ENCODE measurements around the gene GASK1A. TPM values are rescaled to one million over a fixed set of nuclear protein-coding genes. Genes with fewer than 3 reads are reported as not detected.

The GASK1A gene
- total RNA-seq, 2 experiments from 2014 or later: not detected

DNA sequence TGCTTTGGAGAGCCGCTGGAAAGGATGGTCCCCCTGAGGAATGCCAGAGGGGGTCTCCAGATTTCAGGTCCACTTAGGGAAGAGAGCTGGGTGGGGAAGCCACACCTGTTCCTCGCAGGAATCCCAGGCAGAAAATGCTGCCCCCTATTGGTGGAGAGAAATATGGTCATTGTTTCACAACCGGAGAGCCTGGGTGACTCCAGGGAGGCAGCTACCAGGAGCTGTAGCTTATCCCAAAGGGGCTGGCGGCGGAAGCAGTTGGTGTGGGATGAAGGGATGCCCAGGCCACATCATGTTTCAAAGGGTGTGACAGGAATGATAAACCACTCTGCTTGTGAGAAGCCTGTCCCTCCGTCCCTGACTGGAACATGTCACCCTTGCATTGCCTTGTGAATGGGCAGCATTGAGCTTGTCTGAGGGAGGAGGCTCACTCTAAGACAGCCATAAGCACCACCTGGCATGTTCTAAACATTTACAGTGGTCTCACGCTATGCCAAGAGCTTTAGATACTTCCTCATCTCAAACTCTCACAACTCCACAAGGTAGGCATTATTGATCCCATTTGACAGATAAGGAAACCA is 92.3 kb downstream of the GASK1A start:
- intact Hi-C loops (cut with micrococcal nuclease; ENCODE audit: unreplicated experiment): no loop called here
- no peaks in the 10 kb centered on the region for H4K20me1 ChIP-seq (ENCODE audit: insufficient read depth, low read length)
- H3K4me3 ChIP-seq (ENCODE audit: low read depth, low read length, poor library complexity, severe bottlenecking): no peak overlapping the region
- no peak overlapping the region for H3K27ac ChIP-seq (ENCODE audit: low read depth, low read length, poor library complexity, severe bottlenecking)
- H3K4me1 ChIP-seq (ENCODE audit: insufficient read depth, low read length, poor library complexity, severe bottlenecking): no peaks in the 10 kb centered on the region
- no peak overlapping the region for H2AFZ ChIP-seq (ENCODE audit: low read length)
- peak; percentile 5 for DNase-seq (ENCODE audit: low spot score)
- no peaks in the 10 kb centered on the region for H3K79me2 ChIP-seq (ENCODE audit: insufficient read depth, low read depth, low read length)
- H3K9me2 ChIP-seq (ENCODE audit: insufficient read depth, low read length): no peaks in the 10 kb centered on the region
- no peaks in the 10 kb centered on the region for H3K36me3 ChIP-seq (ENCODE audit: insufficient read depth, low read length)
- POLR2A ChIA-PET: no interaction called here
- no TSS peak for BruUV-seq (replicated peaks)
- TF ChIP-seq, protein P1, sequence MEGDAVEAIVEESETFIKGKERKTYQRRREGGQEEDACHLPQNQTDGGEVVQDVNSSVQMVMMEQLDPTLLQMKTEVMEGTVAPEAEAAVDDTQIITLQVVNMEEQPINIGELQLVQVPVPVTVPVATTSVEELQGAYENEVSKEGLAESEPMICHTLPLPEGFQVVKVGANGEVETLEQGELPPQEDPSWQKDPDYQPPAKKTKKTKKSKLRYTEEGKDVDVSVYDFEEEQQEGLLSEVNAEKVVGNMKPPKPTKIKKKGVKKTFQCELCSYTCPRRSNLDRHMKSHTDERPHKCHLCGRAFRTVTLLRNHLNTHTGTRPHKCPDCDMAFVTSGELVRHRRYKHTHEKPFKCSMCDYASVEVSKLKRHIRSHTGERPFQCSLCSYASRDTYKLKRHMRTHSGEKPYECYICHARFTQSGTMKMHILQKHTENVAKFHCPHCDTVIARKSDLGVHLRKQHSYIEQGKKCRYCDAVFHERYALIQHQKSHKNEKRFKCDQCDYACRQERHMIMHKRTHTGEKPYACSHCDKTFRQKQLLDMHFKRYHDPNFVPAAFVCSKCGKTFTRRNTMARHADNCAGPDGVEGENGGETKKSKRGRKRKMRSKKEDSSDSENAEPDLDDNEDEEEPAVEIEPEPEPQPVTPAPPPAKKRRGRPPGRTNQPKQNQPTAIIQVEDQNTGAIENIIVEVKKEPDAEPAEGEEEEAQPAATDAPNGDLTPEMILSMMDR (conservative IDR thresholded peaks at IDR 0.05; ENCODE audit: low read length): peak; percentile 77
- TF ChIP-seq EZH2phosphoT487 (IDR thresholded peaks at IDR 0.05; ENCODE audit: borderline replicate concordance, low read depth, low read length): no peak
- H3K9me3 ChIP-seq (ENCODE audit: low read length): no peaks in the 10 kb centered on the region
- CTCF ChIA-PET (ENCODE audit: unreplicated experiment): interaction anchor here (0.7 kb wide), 1 partner anchor 316 kb away, joined by 3 read pairs; no protein-coding TSS in a partner anchor
- H3K4me2 ChIP-seq (ENCODE audit: low read length): no peak overlapping the region

DNA sequence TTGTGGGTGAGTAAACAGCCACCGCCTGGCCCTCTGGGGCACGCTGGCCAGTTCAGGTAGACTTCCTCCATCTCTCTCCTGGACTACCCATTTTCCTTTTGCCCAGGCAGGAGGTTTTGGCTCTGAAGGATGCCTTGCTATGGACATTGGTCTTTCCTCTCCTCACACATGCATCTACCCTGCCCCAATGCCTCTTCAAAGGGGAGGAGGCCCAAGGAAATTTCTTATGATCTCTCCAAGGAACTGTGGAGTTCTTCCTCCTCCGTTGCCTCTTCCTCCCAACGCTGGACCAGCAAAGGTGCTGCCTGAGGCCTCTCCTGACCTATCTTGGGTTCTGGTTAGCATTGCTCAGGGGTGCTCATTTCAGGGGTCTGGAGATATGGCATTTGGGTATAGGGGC is 93.2 kb downstream of the GASK1A start:
- H3K36me3 ChIP-seq (ENCODE audit: insufficient read depth, low read length): no peaks in the 10 kb centered on the region
- no peak overlapping the region for H3K4me2 ChIP-seq (ENCODE audit: low read length)
- H3K9me3 ChIP-seq (ENCODE audit: low read length): no peaks in the 10 kb centered on the region
- no peaks in the 10 kb centered on the region for H3K9me2 ChIP-seq (ENCODE audit: insufficient read depth, low read length)
- H3K4me1 ChIP-seq (ENCODE audit: insufficient read depth, low read length, poor library complexity, severe bottlenecking): no peaks in the 10 kb centered on the region
- no peaks in the 10 kb centered on the region for H3K79me2 ChIP-seq (ENCODE audit: insufficient read depth, low read depth, low read length)
- TF ChIP-seq, protein P1 (conservative IDR thresholded peaks at IDR 0.05; ENCODE audit: low read length): no peak
- TF ChIP-seq EZH2phosphoT487 (IDR thresholded peaks at IDR 0.05; ENCODE audit: borderline replicate concordance, low read depth, low read length): no peak
- H3K4me3 ChIP-seq (ENCODE audit: low read depth, low read length, poor library complexity, severe bottlenecking): no peak overlapping the region
- POLR2A ChIA-PET: no interaction called here
- intact Hi-C loops (cut with micrococcal nuclease; ENCODE audit: unreplicated experiment): no loop called here
- no peak for DNase-seq (ENCODE audit: low spot score)
- BruUV-seq (replicated peaks): no TSS peak
- H2AFZ ChIP-seq (ENCODE audit: low read length): no peak overlapping the region
- CTCF ChIA-PET (ENCODE audit: unreplicated experiment): no interaction called here
- no peaks in the 10 kb centered on the region for H4K20me1 ChIP-seq (ENCODE audit: insufficient read depth, low read length)
- H3K27ac ChIP-seq (ENCODE audit: low read depth, low read length, poor library complexity, severe bottlenecking): no peak overlapping the region

- ChIA-PET POLR2A (no interaction called here), CTCF (ENCODE audit: unreplicated experiment) (no interaction called here)
- no peak for TF ChIP-seq EZH2phosphoT487 (IDR thresholded peaks at IDR 0.05; ENCODE audit: borderline replicate concordance, low read depth, low read length)
- TF ChIP-seq, protein P1 (conservative IDR thresholded peaks at IDR 0.05; ENCODE audit: low read length): no peak
- Histone ChIP-seq H3K4me2 (ENCODE audit: low read length) (no peak overlapping the region), H3K4me3 (ENCODE audit: low read depth, low read length, poor library complexity, severe bottlenecking) (no peak overlapping the region), H3K36me3 (ENCODE audit: insufficient read depth, low read length) (no peaks in the 10 kb centered on the region), H3K79me2 (ENCODE audit: insufficient read depth, low read depth, low read length) (no peaks in the 10 kb centered on the region), H2AFZ (ENCODE audit: low read length) (no peak overlapping the region), H3K9me3 (ENCODE audit: low read length) (no peaks in the 10 kb centered on the region), H3K9me2 (ENCODE audit: insufficient read depth, low read length) (no peaks in the 10 kb centered on the region), H3K4me1 (ENCODE audit: insufficient read depth, low read length, poor library complexity, severe bottlenecking) (no peaks in the 10 kb centered on the region), H4K20me1 (ENCODE audit: insufficient read depth, low read length) (no peaks in the 10 kb centered on the region), H3K27ac (ENCODE audit: low read depth, low read length, poor library complexity, severe bottlenecking) (no peak overlapping the region)
- DNase-seq (ENCODE audit: low spot score): no peak
- BruUV-seq (replicated peaks): no TSS peak
- intact Hi-C loops (cut with micrococcal nuclease; ENCODE audit: unreplicated experiment): no loop called here
Observed at GRCh38 chr3:43073116-43073835, 94.2 kb downstream of the GASK1A start.

Measured in OCI-LY7 (cell line).